IPS DF 4.7 (cell line): ENCODE measurements around the gene NRARP.

Source experiments
- DNase-seq: peaks from one replicate; pipeline ENCODE4 v3.0.0-alpha.2; 2013; ENCODE audit warnings: low spot score; ENCODE audit errors: extremely low read depth

NRARP gene

GRCh38 chr9:137277329-137278041, 24.6 kb downstream of the NRARP start, which contains the start of gene TOR4A:
Gene TOR4A (plus strand): TSS chr9:137277726. CDS start chr9:137278690, 964 bp downstream.
- no peak for DNase-seq

GRCh38 chr9:137276473-137277328, 25.4 kb downstream of the NRARP start:
- no peak for DNase-seq

GRCh38 chr9:137275588-137276472, 26.2 kb downstream of the NRARP start:
- no peak for DNase-seq

GRCh38 chr9:137275203-137275587, 26.9 kb downstream of the NRARP start:
- DNase-seq: no peak

- no peak for DNase-seq
Observed at GRCh38 chr9:137273611-137274320, 28.3 kb downstream of the NRARP start.

- DNase-seq: no peak
Observed at GRCh38 chr9:137273095-137273490, 29.0 kb downstream of the NRARP start.

GRCh38 chr9:137272241-137273094, 29.6 kb downstream of the NRARP start:
- DNase-seq: no peak

- no peak for DNase-seq
Observed at GRCh38 chr9:137271696-137272076, 30.4 kb downstream of the NRARP start.

- no peak for DNase-seq
Observed at GRCh38 chr9:137270929-137271695, 31.0 kb downstream of the NRARP start.

- DNase-seq: no peak
Observed at GRCh38 chr9:137269231-137269772, 32.8 kb downstream of the NRARP start.

GRCh38 chr9:137268538-137269201, 33.4 kb downstream of the NRARP start:
- no peak for DNase-seq

GRCh38 chr9:137267933-137268355, 34.1 kb downstream of the NRARP start:
- no peak for DNase-seq

GRCh38 chr9:137266585-137267453, 35.3 kb downstream of the NRARP start:
- DNase-seq: no peak

GRCh38 chr9:137266162-137266527, 35.9 kb downstream of the NRARP start:
- DNase-seq: no peak

GRCh38 chr9:137265496-137266161, 36.4 kb downstream of the NRARP start:
- no peak for DNase-seq

GRCh38 chr9:137264067-137264466, 38.0 kb downstream of the NRARP start:
- DNase-seq: no peak

- DNase-seq: no peak
Observed at GRCh38 chr9:137263506-137263905, 38.6 kb downstream of the NRARP start.
